ENCODE data around the gene EP400. TPM values are rescaled to one million over a fixed set of nuclear protein-coding genes. Genes with fewer than 3 reads are reported as not detected.

The EP400 gene
- total and polyA plus RNA-seq, 9 donors: 19.6 to 60.7 (median 44.0) TPM

GRCh38 chr12:131909752-131910219, 40.0 kb upstream of the EP400 start:
- H3K9me3 ChIP-seq: no peaks in the 10 kb centered on the region
- intact Hi-C loops (cut with DNase I): no loop called here
- peak in 2 of 5 donors; percentile 21 to 30 for DNase-seq
- no peak overlapping the region for H3K4me3 ChIP-seq
- H3K27me3 ChIP-seq: no peaks in the 10 kb centered on the region
- no peaks in the 10 kb centered on the region for H3K4me1 ChIP-seq (ENCODE audit: insufficient read depth)
- TF ChIP-seq EP300 (IDR thresholded peaks at IDR 0.05) (no peak), POLR2A (IDR thresholded peaks at IDR 0.05) (no peak)
- TF ChIP-seq, protein P1, sequence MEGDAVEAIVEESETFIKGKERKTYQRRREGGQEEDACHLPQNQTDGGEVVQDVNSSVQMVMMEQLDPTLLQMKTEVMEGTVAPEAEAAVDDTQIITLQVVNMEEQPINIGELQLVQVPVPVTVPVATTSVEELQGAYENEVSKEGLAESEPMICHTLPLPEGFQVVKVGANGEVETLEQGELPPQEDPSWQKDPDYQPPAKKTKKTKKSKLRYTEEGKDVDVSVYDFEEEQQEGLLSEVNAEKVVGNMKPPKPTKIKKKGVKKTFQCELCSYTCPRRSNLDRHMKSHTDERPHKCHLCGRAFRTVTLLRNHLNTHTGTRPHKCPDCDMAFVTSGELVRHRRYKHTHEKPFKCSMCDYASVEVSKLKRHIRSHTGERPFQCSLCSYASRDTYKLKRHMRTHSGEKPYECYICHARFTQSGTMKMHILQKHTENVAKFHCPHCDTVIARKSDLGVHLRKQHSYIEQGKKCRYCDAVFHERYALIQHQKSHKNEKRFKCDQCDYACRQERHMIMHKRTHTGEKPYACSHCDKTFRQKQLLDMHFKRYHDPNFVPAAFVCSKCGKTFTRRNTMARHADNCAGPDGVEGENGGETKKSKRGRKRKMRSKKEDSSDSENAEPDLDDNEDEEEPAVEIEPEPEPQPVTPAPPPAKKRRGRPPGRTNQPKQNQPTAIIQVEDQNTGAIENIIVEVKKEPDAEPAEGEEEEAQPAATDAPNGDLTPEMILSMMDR (IDR thresholded peaks at IDR 0.05): no peak
- peaks cover 3% of the 10 kb centered on the region for H3K36me3 ChIP-seq
- H3K27ac ChIP-seq: no peak overlapping the region
- WGBS, 3 donors: 88 to 92% (median 89%) methylated on average over 25 to 26 of the region's 26 CpGs

DNA sequence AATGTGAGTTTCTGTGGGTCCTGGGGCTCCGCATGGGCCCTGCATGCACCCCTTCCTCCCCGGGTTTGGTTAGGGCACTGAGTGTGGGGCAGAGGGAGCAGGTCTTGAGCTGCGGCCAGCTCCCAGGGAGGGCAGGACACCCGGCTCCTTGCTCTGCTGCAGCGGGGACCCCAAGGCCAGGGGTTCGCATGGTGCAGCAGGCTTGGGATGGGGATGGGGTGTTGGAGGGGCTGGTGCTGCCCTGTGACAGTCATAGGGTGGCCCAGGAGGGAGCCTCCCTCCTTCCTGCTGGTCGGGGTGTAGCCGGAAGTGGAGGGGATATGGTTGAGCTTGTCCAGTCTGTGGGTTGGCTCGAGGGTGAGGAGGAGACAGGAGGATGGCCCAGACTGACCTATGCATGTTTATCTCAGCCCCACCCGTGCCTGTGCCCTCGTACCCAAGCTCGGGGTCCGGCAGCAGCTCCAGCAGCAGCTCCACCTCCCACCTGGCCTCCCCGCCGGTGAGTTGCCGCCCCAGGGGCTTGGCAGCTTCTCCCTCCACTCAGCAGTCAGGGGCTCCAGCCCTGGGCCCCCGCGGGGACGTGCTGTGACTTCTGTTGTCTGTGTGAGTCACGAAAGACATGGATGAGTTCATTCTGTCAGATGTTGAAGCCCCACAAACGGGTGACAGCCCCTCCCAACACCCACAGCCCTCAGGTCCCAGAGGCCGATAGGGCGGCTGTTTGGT, 39.3 kb upstream of the EP400 start:
- Histone ChIP-seq H3K27ac (no peak overlapping the region), H3K4me1 (ENCODE audit: insufficient read depth) (no peaks in the 10 kb centered on the region), H3K9me3 (no peaks in the 10 kb centered on the region), H3K4me3 (no peak overlapping the region), H3K36me3 (peaks cover 3% of the 10 kb centered on the region), H3K27me3 (no peaks in the 10 kb centered on the region)
- WGBS, 3 donors: 78 to 83% (median 80%) methylated on average over 18 to 23 of the region's 23 CpGs
- intact Hi-C loops (cut with DNase I): no loop called here
- DNase-seq: peak in 1 of 5 donors; percentile 24
- TF ChIP-seq, protein P1 (IDR thresholded peaks at IDR 0.05): no peak
- TF ChIP-seq POLR2A (IDR thresholded peaks at IDR 0.05) (no peak), EP300 (IDR thresholded peaks at IDR 0.05) (no peak)

- H3K4me1 ChIP-seq (ENCODE audit: insufficient read depth): no peaks in the 10 kb centered on the region
- no peak overlapping the region for H3K27ac ChIP-seq
- intact Hi-C loops (cut with DNase I): no loop called here
- no peak overlapping the region for H3K4me3 ChIP-seq
- DNase-seq: peak in 1 of 5 donors; percentile 14
- peaks cover 3% of the 10 kb centered on the region for H3K36me3 ChIP-seq
- 84 to 89% (median 86%) methylated on average over 17 of the region's 17 CpGs for WGBS, 3 donors
- H3K9me3 ChIP-seq: no peaks in the 10 kb centered on the region
- no peak for TF ChIP-seq POLR2A (IDR thresholded peaks at IDR 0.05)
- TF ChIP-seq EP300 (IDR thresholded peaks at IDR 0.05): no peak
- TF ChIP-seq, protein P1 (IDR thresholded peaks at IDR 0.05): no peak
- no peaks in the 10 kb centered on the region for H3K27me3 ChIP-seq
Observed at GRCh38 chr12:131911028-131911650, 38.6 kb upstream of the EP400 start.

- Histone ChIP-seq H3K27ac (no peak overlapping the region), H3K27me3 (no peaks in the 10 kb centered on the region), H3K4me3 (no peak overlapping the region), H3K4me1 (ENCODE audit: insufficient read depth) (no peaks in the 10 kb centered on the region), H3K9me3 (no peaks in the 10 kb centered on the region), H3K36me3 (peaks cover 3% of the 10 kb centered on the region)
- TF ChIP-seq POLR2A (IDR thresholded peaks at IDR 0.05): no peak
- TF ChIP-seq, protein P1 (IDR thresholded peaks at IDR 0.05): no peak
- TF ChIP-seq EP300 (IDR thresholded peaks at IDR 0.05): no peak
- DNase-seq: peak in 1 of 5 donors; percentile 18
- 73 to 83% (median 79%) methylated on average over 22 of the region's 22 CpGs for WGBS, 3 donors
- intact Hi-C loops (cut with DNase I): no loop called here
Observed at GRCh38 chr12:131911851-131912477, 37.8 kb upstream of the EP400 start.
